K562 (cell line): ENCODE data around the gene CTSO. TPM values are rescaled to one million over a fixed set of nuclear protein-coding genes. Genes with fewer than 3 reads are reported as not detected.

Source experiments
- ATAC-seq: fragments of 200-7000 bp; cut with Tn5 transposase; 3 replicates; pipeline ENCODE4 v1.9.1; 2020; ENCODE audit warnings: moderate library complexity
- BruUV-seq: library from RNA; stranded (reverse); fragments of 400-500 nt; replicated peaks from 2 replicates; lab custom pipeline; 2021; lab: Mats Ljungman, UMichigan
- CTCF ChIA-PET: fragments of 300-600 bp; formaldehyde crosslinking; extraction: SDS; loops from one replicate; lab custom pipeline; 2021; ENCODE audit warnings: low intra/inter-chr PET ratio; lab: Yijun Ruan, JAX
- POLR2A ChIA-PET: fragments of 300-600, 350-650 bp; sonication (Branson Sonifier 250); formaldehyde crosslinking; extraction: SDS; loops from one replicate; lab custom pipeline; 2021; ENCODE audit warnings: antibody characterized with exemption, inconsistent platforms; lab: Yijun Ruan, JAX
- DNase-seq, 4 experiments: peaks; one replicate each; pipeline versions ENCODE4 v3.0.0 to v3.0.0-alpha.2; 2011 to 2018; ENCODE audit warnings: low spot score in 3 of 4, mixed read lengths in 3 of 4; ENCODE audit errors: extremely low read depth in 1 of 4
- FAIRE-seq: peaks from 2 replicates; lab custom pipeline; 2011; peaks lifted over from hg19 to GRCh38; lab: Jason Lieb, UNC
- H2AFZ ChIP-seq: 2 replicates; pipeline ENCODE4 v1.6.0; 2011; ENCODE audit warnings: low read depth, low read length, control low read depth, inconsistent platforms
- H3K27ac ChIP-seq: fragments of 200-600 bp; 3 replicates; pipeline ENCODE4 v1.8.0; 2011; ENCODE audit warnings: low read depth, mild to moderate bottlenecking, control low read depth, inconsistent platforms, low read length, moderate library complexity, mixed read lengths; ENCODE audit errors: extremely low read depth
- H3K27me3 ChIP-seq, 2 experiments: fragments of 300-600 bp in 1 of 2; 2 replicates in 1 of 2; 3 replicates in 1 of 2; pipeline versions ENCODE4 v1.6.0 to v1.8.0; 2011; ENCODE audit warnings: inconsistent platforms in 2 of 2, low read length in 2 of 2, mild to moderate bottlenecking in 1 of 2, mixed read lengths in 1 of 2, moderate library complexity in 1 of 2; ENCODE audit not compliant: control insufficient read depth in 2 of 2, insufficient read depth in 2 of 2
- H3K36me3 ChIP-seq: fragments of 300-600 bp; 3 replicates; pipeline ENCODE4 v1.8.0; 2011; ENCODE audit warnings: mild to moderate bottlenecking, low read length, inconsistent platforms; ENCODE audit not compliant: control insufficient read depth, insufficient read depth
- H3K4me1 ChIP-seq, 2 experiments: fragments of 200-600 bp in 1 of 2; replicated peaks in 1 of 2; 2 replicates in 1 of 2; 3 replicates in 1 of 2; pipeline versions ENCODE4 v1.5.1 to v1.8.0; 2011; ENCODE audit warnings: inconsistent platforms in 2 of 2, low read length in 2 of 2, mild to moderate bottlenecking in 1 of 2, mixed read lengths in 1 of 2, moderate library complexity in 1 of 2; ENCODE audit not compliant: control insufficient read depth in 2 of 2, insufficient read depth in 2 of 2
- H3K4me2 ChIP-seq: 2 replicates; pipeline ENCODE4 v1.6.1; 2011; ENCODE audit warnings: low read length, control low read depth, inconsistent platforms, mixed read lengths; ENCODE audit not compliant: insufficient read depth
- H3K4me3 ChIP-seq: fragments of 200-600 bp; sonication (generic), shearing (Covaris generic); 2 replicates; pipeline ENCODE4 v1.5.1; 2016; ENCODE audit warnings: control low read depth, inconsistent platforms
- H3K79me2 ChIP-seq: fragments of 200-600 bp; 3 replicates; pipeline ENCODE4 v1.8.0; 2011; ENCODE audit warnings: low read length, inconsistent platforms; ENCODE audit not compliant: control insufficient read depth, insufficient read depth
- H3K9ac ChIP-seq, 2 experiments: 2 replicates each; pipeline versions ENCODE4 v1.6.0 to v1.6.1; 2011; ENCODE audit warnings: low read depth in 2 of 2, low read length in 2 of 2, control low read depth in 1 of 2, inconsistent platforms in 1 of 2, mild to moderate bottlenecking in 1 of 2, mixed read lengths in 1 of 2; ENCODE audit not compliant: insufficient read depth in 1 of 2
- H3K9me1 ChIP-seq: one replicate; pipeline ENCODE4 v1.6.0; 2011; ENCODE audit warnings: inconsistent platforms, mild to moderate bottlenecking, low read length, moderate library complexity; ENCODE audit not compliant: control insufficient read depth, insufficient read depth
- H3K9me3 ChIP-seq: replicated peaks from 2 replicates; pipeline ENCODE4 v1.5.1; 2011; ENCODE audit warnings: low read depth, low read length, inconsistent platforms; ENCODE audit not compliant: control insufficient read depth, insufficient read depth
- H4K20me1 ChIP-seq: replicated peaks from 2 replicates; pipeline ENCODE4 v1.6.1; 2011; ENCODE audit warnings: low read length, inconsistent platforms, mixed read lengths; ENCODE audit not compliant: control insufficient read depth, insufficient read depth
- BCLAF1 ChIP-seq, 2 experiments: fragments of 450-650 bp in 1 of 2; IDR thresholded peaks; 2 replicates each; pipeline ENCODE4 v1.6.1; 2011 to 2017; ENCODE audit warnings: low read depth in 2 of 2, antibody characterized with exemption in 1 of 2, borderline replicate concordance in 1 of 2, low read length in 1 of 2, mild to moderate bottlenecking in 1 of 2, mixed read lengths in 1 of 2; ENCODE audit not compliant: control insufficient read depth in 1 of 2
- CBX2 ChIP-seq: fragments of 200-600 bp; sonication (generic); IDR thresholded peaks from one replicate; pipeline ENCODE4 v1.6.1; 2012; ENCODE audit warnings: mild to moderate bottlenecking, low read length, inconsistent platforms; ENCODE audit not compliant: insufficient read depth, poor library complexity, severe bottlenecking
- CREB3 ChIP-seq: fragments of 450-650 bp; conservative IDR thresholded peaks from 2 replicates; pipeline ENCODE4 v1.6.1; 2016; ENCODE audit warnings: missing genetic modification characterization, low read depth, mild to moderate bottlenecking, missing compliant biosample characterization, moderate library complexity
- RBM15 ChIP-seq: fragments of 200-400 bp; formaldehyde crosslinking; IDR thresholded peaks from 2 replicates; pipeline ENCODE4 v1.6.1; 2018; ENCODE audit warnings: mild to moderate bottlenecking, low read length, moderate library complexity; ENCODE audit not compliant: insufficient read depth
- TCF3 ChIP-seq: sonication (generic); formaldehyde crosslinking; IDR thresholded peaks from 2 replicates; pipeline ENCODE4 v1.4.0; 2020; ENCODE audit warnings: mild to moderate bottlenecking, missing genetic modification reagents
- ZKSCAN8 ChIP-seq: fragments of 200-800 bp; sonication (Bioruptor generic); IDR thresholded peaks from 2 replicates; pipeline ENCODE4 v1.6.1; 2016; ENCODE audit warnings: missing genetic modification characterization, missing compliant biosample characterization
- ZNF23 ChIP-seq: fragments of 250-450 bp; sonication (Bioruptor Pico); IDR thresholded peaks from 2 replicates; pipeline ENCODE4 v1.4.0; 2020; ENCODE audit warnings: mild to moderate bottlenecking
- whole genome bisulfite sequencing: fragments of 100-300 bp; shearing (Covaris generic); methylation state at CpG from one replicate; pipeline ENCODE4 v1.1.6; 2016; ENCODE audit warnings: low coverage, mixed read lengths; ENCODE audit not compliant: insufficient coverage; ENCODE audit errors: missing lambda C conversion rate; 5-methylcytosine and 5-hydroxymethylcytosine counted together
- in situ Hi-C: fragments of 300-500 bp; cut with MboI; formaldehyde crosslinking; loops from 4 replicates; pipeline ENCODE4 v1.15.0; 2018; ENCODE audit warnings: inconsistent platforms, mixed read lengths
- intact Hi-C: fragments of 100-400 bp; cut with micrococcal nuclease; formaldehyde crosslinking; loops from 2 replicates; pipeline ENCODE4 v1.14.2; 2022
- polyA plus RNA-seq, 8 experiments: library from polyadenylated mRNA; depleted of rRNA in 4 of 8; stranded (reverse) in 5 of 8; unstranded in 3 of 8; fragments of >200 nt; fragmentation: Nextera tagmentation in 2 of 8; fragmentation: Illumina TruSeq in 1 of 8; extraction: Ambion mirVana in 2 of 8; extraction: Trizol in 1 of 8; gene quantifications; 2 replicates each; pipeline versions ENCODE4 v1.2.1 to v1.2.3, GENCODE V29; 2011 to 2014; ENCODE audit warnings: inconsistent platforms in 1 of 8, missing spikeins in 1 of 8
- total RNA-seq, 7 experiments: library from RNA; depleted of rRNA in 6 of 7; stranded (reverse); fragments of >200 nt in 6 of 7; fragmentation: Illumina TruSeq in 2 of 7; extraction: Trizol in 2 of 7; gene quantifications; 2 replicates each; pipeline versions ENCODE4 v1.2.1 to v1.2.3, GENCODE V29; 2011 to 2021; ENCODE audit warnings: low replicate concordance in 1 of 7

Gene CTSO
- total and polyA plus RNA-seq, 9 of the 15 experiments (the other 6 are each of a cell fraction or from before 2014, with no cell fraction given), result 0.03 to 0.07 (median 0.04) TPM; not detected in 5

GRCh38 chr4:155982736-155983385, 29.2 kb upstream of the CTSO start:
- Histone ChIP-seq H3K27ac (no peak overlapping the region), H4K20me1 (no peaks in the 10 kb centered on the region), H3K36me3 (no peaks in the 10 kb centered on the region), H3K27me3 (no peaks in the 10 kb centered on the region), H3K9ac (no peak overlapping the region), H3K9me3 (no peaks in the 10 kb centered on the region), H3K4me1 (no peaks in the 10 kb centered on the region), H3K4me2 (no peak overlapping the region), H2AFZ (no peak overlapping the region), H3K79me2 (no peaks in the 10 kb centered on the region), H3K4me3 (no peak overlapping the region), H3K9me1 (no peaks in the 10 kb centered on the region)
- FAIRE-seq (no peak), DNase-seq (no peak), ATAC-seq (no peak)
- 0% methylated on average over 2 of the region's 2 CpGs for WGBS
- ChIA-PET POLR2A (no interaction called here), CTCF (no interaction called here)
- no TSS peak for BruUV-seq
- intact Hi-C loops (no loop called here), in situ Hi-C loops (no loop called here)
- TF ChIP-seq BCLAF1 (IDR thresholded peaks at IDR 0.05; ENCODE audit: borderline replicate concordance in 1 of 2, control insufficient read depth in 1 of 2, low read depth in 2 of 2, low read length in 1 of 2) (no peak), RBM15 (no peak), TCF3 (CRISPR knock-in tag) (no peak), ZKSCAN8 (CRISPR knock-in tag) (no peak), ZNF23 (CRISPR knock-in tag) (no peak), CREB3 (no peak), CBX2 (no peak)
